Inferior parietal cortex (tissue), 1 donor: ENCODE results near the gene ING2.
A peak's percentile ranks its signal among the peaks of the same experiment; 100 is the strongest.

ENCODE experiments used
- DNase-seq: peaks from one replicate; pipeline ENCODE4 v3.0.0-alpha.2; 2016; ENCODE audit errors: extremely low spot score

The ING2 gene

GRCh38 chr4:183499801-183500200 lies 5.1 kb upstream of the ING2 start:
- no peak for DNase-seq

- peak; percentile 40 for DNase-seq
Observed at GRCh38 chr4:183503497-183504063, 1.3 kb upstream of the ING2 start.

GRCh38 chr4:183504064-183504929 lies 561 bp upstream of the ING2 start:
- peak; percentile 94 for DNase-seq

- peak; percentile 93 for DNase-seq
Observed at GRCh38 chr4:183505611-183506388, 942 bp downstream of the ING2 start.

GRCh38 chr4:183506389-183506735 lies 1.5 kb downstream of the ING2 start:
- DNase-seq = no peak

GRCh38 chr4:183507925-183508696 lies 3.3 kb downstream of the ING2 start:
- DNase-seq = no peak

- no peak for DNase-seq
Observed at GRCh38 chr4:183508697-183509335, 4.0 kb downstream of the ING2 start.

- DNase-seq = no peak
Observed at GRCh38 chr4:183515411-183515810, 10.6 kb downstream of the ING2 start.

- DNase-seq = no peak
Observed at GRCh38 chr4:183517194-183517593, 12.3 kb downstream of the ING2 start.

GRCh38 chr4:183517781-183518180 lies 12.9 kb downstream of the ING2 start:
- DNase-seq = no peak

GRCh38 chr4:183522821-183523220 lies 18.0 kb downstream of the ING2 start:
- no peak for DNase-seq

- DNase-seq = no peak
Observed at GRCh38 chr4:183527326-183527725, 22.5 kb downstream of the ING2 start.

GRCh38 chr4:183532821-183533220 lies 28.0 kb downstream of the ING2 start:
- DNase-seq = no peak

GRCh38 chr4:183533698-183534097 lies 28.8 kb downstream of the ING2 start:
- no peak for DNase-seq

- no peak for DNase-seq
Observed at GRCh38 chr4:183540410-183541009, 35.7 kb downstream of the ING2 start.

- DNase-seq = no peak
Observed at GRCh38 chr4:183541010-183541751, 36.3 kb downstream of the ING2 start.

- DNase-seq = no peak
Observed at GRCh38 chr4:183541752-183542040, 36.8 kb downstream of the ING2 start.

- DNase-seq = no peak
Observed at GRCh38 chr4:183543435-183543834, 38.6 kb downstream of the ING2 start.

GRCh38 chr4:183544109-183544508 lies 39.3 kb downstream of the ING2 start:
- DNase-seq = no peak

GRCh38 chr4:183546376-183546775 lies 41.5 kb downstream of the ING2 start:
- no peak for DNase-seq

- no peak for DNase-seq
Observed at GRCh38 chr4:183548306-183548705, 43.4 kb downstream of the ING2 start.
